ENCODE data around the gene PSME2.
"Not testable (repeated sequence)": the region's sequence is repeated elsewhere in the genome, so short reads cannot be mapped to it uniquely, and the experiment has no call there.

Gene PSME2

DNA sequence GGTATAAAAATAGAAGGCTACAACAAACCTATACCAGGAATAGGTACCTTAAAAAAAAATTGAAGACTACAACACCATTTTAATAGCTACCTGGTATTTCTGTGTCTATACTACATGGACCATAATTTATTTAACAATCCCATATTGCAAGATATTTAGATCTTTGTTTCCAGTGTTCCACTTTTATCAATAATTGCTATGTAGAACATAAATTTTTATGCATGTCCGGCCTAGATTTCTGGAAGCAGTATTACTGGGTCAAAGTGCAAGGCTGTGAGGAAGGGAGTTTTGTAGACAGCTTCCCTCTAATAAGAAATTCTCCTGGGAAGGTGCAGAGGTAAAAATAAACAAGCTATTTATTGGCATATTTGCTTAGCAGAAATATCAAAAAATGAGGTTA is 35.9 kb downstream of the PSME2 start:
- DNase-seq: no peak

DNA sequence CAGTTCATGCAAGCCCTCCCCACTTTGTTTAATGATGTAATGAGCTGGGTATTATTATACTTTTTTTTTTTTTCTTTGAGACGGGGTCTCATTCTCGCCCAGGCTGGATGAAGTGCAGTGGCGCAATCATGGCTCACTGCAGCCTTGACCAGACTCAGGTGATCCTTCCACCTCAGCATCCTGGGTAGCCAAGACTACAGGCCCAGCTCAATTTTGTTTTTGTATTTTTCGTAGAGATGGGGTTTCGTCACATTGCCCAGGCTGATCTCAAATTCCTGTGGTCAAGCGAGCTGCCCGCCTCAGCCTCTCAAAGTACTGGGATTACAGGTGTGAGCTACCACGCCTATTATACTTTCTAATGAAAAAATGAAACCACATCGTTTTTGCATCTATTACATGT is 36.4 kb downstream of the PSME2 start:
- DNase-seq: no peak

DNA sequence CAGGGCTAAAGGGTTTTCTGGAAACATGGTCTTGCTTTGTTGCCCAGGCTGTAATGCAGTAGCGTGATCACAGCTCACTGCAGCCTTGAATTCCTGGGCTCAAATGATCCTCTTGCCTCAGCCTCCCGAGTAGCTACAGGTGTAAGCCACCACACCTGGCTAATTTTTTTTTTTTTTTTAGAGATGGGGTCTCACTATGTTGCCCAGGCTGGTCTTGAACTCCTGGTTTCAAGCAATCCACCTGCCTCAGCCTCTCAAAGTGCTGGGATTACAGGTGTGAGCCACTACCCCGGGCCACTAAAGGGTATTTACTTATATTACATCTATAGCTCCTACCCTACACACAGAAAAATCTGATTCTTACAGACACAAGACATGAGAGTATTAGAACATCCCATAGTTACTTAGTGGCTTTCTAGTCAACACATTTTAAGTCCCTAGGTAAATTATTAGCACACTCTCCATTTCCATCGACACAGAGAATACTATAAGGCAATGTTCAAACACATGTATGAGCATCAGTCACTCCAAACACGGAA is 38.0 kb downstream of the PSME2 start:
- no peak for DNase-seq

DNA sequence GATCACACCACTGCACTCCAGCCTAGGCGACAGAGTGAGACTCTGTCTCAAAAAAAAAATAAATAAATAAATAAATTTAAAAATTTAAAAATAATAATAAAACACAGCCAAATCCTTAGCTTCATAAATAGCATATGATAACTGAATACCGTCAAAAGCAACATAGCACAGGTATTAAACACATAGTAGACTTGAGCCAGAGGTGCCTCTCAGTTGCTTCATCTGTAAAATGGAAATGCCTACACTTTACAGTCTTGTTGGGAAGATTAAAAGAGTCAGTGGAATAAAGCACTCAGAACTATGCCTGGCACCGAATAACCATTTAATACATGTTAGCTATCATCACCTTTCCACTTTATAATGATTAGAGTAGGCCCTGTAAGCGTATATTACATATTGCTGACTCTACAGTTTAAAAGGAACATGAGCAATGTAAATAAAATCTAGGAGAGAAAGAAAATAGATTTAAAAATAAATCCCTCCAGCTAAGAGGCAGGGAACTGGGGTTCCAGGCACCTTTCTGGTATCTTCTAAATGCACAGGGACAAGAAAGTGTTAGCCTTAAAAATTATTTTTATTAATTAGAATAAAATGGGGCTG is 39.6 kb downstream of the PSME2 start:
- no peak for DNase-seq

DNA sequence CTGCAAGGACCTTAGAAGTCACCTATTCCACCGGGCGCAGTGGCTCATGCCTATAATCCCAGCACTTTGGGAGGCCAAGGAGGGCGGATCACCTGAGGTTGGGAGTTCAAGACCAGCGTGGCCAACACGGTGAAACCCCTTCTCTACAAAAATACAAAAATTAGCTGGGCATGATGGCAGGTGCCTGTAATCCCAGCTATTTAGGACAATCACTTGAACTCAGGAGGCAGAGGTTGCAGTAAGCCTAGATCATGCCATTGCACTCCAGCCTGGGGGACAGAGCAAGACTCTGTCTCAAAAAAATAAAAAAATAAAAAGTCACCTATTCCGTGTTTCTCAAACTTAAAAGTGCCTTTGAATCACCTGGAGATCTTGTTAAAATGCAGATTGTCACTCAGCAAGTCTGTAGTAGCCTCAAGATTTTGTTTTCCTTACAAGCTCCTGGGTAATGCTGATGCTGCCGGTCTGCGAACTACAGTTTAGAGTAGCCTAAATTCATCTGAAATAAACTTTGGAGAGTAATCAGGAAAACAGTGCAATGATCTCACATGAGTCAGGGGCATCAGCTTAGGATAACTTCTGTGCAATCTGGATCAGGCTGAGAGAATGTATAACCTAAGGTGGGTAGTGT is 40.7 kb downstream of the PSME2 start:
- DNase-seq: not testable (repeated sequence)

- no peak for DNase-seq
These were observed 43.0 kb downstream of the PSME2 start for GRCh38 chr14:24103451-24103850.

GRCh38 chr14:24102357-24103048 is 43.9 kb downstream of the PSME2 start:
- no peak for DNase-seq

GRCh38 chr14:24100982-24101494 is 45.4 kb downstream of the PSME2 start:
- DNase-seq: no peak

- DNase-seq: no peak
These were observed 46.0 kb downstream of the PSME2 start for GRCh38 chr14:24100197-24100981.

- DNase-seq: no peak
These were observed 47.2 kb downstream of the PSME2 start for GRCh38 chr14:24098927-24099813.

- no peak for DNase-seq
These were observed 48.0 kb downstream of the PSME2 start for GRCh38 chr14:24098229-24098926.

GRCh38 chr14:24096545-24097181 is 49.7 kb downstream of the PSME2 start:
- DNase-seq: no peak

- DNase-seq: peak; percentile 76
These were observed 50.9 kb downstream of the PSME2 start for GRCh38 chr14:24095271-24096068.

GRCh38 chr14:24094841-24095270 is 51.6 kb downstream of the PSME2 start:
- DNase-seq: peak; percentile 23

GRCh38 chr14:24093901-24094840 is 52.2 kb downstream of the PSME2 start, which contains the start of gene PCK2:
Gene PCK2, plus strand, starts transcription at chr14:24094311. Its CDS starts 95 bp downstream, at chr14:24094406.
- DNase-seq: peak; percentile 91
